GM21786 (cell line): ENCODE data around the gene MYO18A.
A peak's percentile ranks its signal among the peaks of the same experiment; 100 is the strongest.
"Not testable (repeated sequence)": the region's sequence is repeated elsewhere in the genome, so short reads cannot be mapped to it uniquely, and the experiment has no call there.

ENCODE experiments used
- ATAC-seq: cut with Tn5 transposase; IDR thresholded peaks from one replicate; pipeline ENCODE4 v1.9.1; 2021; ENCODE audit not compliant: unreplicated experiment

Gene MYO18A

GRCh38 chr17:29195465-29196081 lies 15.4 kb upstream of the MYO18A start:
- ATAC-seq, result peak; percentile 58

- ATAC-seq, result no peak
These were observed 14.5 kb upstream of the MYO18A start for GRCh38 chr17:29194669-29195068.

GRCh38 chr17:29193146-29193545 lies 12.9 kb upstream of the MYO18A start:
- ATAC-seq, result no peak

- no peak for ATAC-seq
These were observed 10.5 kb upstream of the MYO18A start for GRCh38 chr17:29190592-29191207.

- ATAC-seq, result no peak
These were observed 9.8 kb upstream of the MYO18A start for GRCh38 chr17:29190039-29190438.

GRCh38 chr17:29189355-29189754 lies 9.2 kb upstream of the MYO18A start:
- ATAC-seq, result no peak

- no peak for ATAC-seq
These were observed 1.0 kb upstream of the MYO18A start for GRCh38 chr17:29181226-29181625.

GRCh38 chr17:29180788-29181160 lies 576 bp upstream of the MYO18A start:
- ATAC-seq, result no peak

- no peak for ATAC-seq
These were observed 765 bp downstream of the MYO18A start for GRCh38 chr17:29179232-29180033.

- ATAC-seq, result no peak
These were observed 1.4 kb downstream of the MYO18A start for GRCh38 chr17:29178750-29179231.

- no peak for ATAC-seq
These were observed 2.1 kb downstream of the MYO18A start for GRCh38 chr17:29177871-29178749.

- ATAC-seq, result no peak
These were observed 2.7 kb downstream of the MYO18A start for GRCh38 chr17:29177541-29177870.

GRCh38 chr17:29176558-29177351 lies 3.4 kb downstream of the MYO18A start:
- ATAC-seq, result no peak

GRCh38 chr17:29175349-29175748 lies 4.8 kb downstream of the MYO18A start:
- ATAC-seq, result no peak

- ATAC-seq, result no peak
These were observed 7.6 kb downstream of the MYO18A start for GRCh38 chr17:29172589-29172988.

GRCh38 chr17:29170682-29171081 lies 9.5 kb downstream of the MYO18A start:
- no peak for ATAC-seq

- ATAC-seq, result no peak
These were observed 10.2 kb downstream of the MYO18A start for GRCh38 chr17:29169806-29170591.

- not testable (repeated sequence) for ATAC-seq
These were observed 11.5 kb downstream of the MYO18A start for GRCh38 chr17:29168759-29169126.

- ATAC-seq, result no peak
These were observed 12.0 kb downstream of the MYO18A start for GRCh38 chr17:29168079-29168758.
